T follicular helper cell (primary cell): Measurements from ENCODE around the gene PSMC1.
"Not testable (repeated sequence)": the region's sequence is repeated elsewhere in the genome, so short reads cannot be mapped to it uniquely, and the experiment has no call there.

ENCODE experiments used
- DNase-seq: peaks from one replicate; pipeline ENCODE4 v3.0.0-alpha.2; 2020; ENCODE audit warnings: low read depth
- total RNA-seq, 2 experiments: gene quantifications; one replicate each; lab custom pipeline; 2026; lab: John Stamatoyannopoulos, UW

Gene PSMC1
- 49.1 to 147 reads per million in 2 experiments for total RNA-seq

DNA sequence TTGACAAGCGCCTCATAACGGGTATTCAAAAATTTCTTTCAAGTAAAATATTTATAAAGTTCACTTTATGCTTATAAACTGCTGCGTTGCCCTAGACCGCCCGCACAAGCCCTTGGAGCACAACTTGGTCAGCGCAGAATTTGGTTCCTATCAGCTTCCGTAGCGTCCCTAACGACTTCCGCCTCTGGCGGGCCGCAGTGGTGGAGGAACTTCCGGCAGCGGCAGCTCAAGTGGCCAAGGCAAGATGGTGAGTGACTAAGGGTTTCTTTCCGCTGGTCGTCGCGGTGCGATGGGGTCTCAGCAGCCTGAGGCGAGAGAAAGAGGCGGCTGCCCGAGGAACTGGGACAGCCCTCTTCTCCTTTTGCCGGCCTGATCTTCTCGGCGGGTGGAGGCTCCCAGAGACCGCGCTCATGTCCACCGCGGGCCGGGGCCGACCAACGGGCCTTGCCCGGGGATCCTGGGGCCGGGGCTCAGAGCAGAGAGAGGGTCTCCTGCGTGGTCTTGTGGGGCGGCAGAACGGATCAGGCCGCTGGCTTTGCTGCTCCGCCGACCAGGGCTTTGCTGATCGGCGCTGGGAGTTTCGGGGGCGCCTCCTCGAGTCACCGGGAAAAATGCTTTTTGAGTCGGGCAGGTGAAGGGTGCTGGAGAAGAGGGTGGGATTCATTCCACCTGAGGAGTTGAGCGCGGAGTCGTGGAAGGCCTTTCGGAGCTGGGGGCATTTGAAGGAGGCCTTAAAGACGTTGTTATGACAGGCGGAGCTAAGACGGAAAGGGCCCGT, at the start of gene PSMC1:
TSS of gene PSMC1 (plus strand) at position 200 of the 778 bp plus-strand sequence. CDS start at position 245, 45 bp downstream.
- peak; percentile 84 for DNase-seq

DNA sequence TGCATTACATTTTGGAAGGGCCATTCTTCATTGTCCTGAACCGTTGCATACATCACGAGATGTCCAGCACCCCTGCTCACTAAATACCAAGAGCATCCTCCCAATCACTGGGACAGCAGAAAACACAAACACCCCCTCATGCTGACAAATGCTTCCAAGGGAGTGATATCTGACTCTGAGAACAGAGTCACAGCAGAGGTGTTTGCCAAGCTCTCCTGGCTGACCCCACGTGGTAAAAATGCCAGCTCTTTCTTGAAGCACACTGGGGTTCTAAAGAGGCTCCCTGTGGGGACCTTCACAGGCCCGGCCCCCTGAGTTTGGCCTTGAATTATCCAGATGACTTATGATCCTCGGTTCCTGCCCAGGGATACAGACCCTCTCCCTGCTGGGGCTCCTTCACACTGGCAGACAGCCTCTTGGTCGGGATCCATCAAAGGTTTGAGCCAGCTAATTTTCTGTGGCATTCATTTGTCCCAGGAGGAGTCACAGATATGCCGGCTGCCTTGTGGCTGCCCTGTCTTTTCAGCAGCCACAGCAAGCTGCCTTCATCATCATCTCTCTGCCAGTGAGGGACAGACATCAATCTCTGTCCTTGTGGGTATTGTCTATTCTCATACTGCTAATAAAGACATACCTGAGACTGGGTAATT, 43.1 kb upstream of the PSMC1 start:
- DNase-seq = no peak

DNA sequence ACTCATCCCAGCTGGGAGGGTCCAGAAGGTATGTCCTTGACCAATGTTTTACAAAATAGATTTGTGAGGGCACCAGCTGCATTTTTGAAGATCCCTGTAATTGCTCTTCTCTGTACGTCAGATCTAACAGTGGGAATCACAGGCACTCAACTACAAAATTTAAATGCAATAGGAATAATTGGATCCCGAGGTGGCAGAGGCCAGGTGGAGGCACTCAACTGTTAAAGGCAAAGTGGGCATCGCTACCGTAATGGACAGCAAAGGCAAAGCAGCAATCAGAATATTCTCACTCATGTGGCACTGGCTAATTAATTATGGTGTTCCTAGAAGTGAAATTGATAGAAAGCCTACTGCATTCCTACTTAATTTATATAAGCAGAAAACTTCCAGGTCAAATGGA, 27.9 kb upstream of the PSMC1 start:
- DNase-seq = no peak

DNA sequence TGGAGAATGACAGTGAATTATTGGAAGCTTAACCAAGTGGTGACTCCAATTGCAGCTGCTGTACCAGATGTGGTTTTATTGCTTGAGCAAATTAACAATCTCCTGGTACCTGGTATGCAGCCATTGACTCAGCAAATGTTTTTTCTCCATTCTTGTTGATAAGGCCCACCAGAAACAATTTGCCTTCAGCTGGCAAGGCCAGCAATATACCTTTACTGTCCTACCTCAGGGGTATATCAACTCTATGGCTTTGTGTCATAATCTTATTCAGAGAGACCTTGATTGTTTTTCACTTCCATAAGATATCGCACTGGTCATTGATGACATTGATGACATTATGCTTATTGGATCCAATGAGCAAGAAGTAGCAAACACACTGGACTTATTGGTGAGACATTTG, 26.4 kb upstream of the PSMC1 start:
- not testable (repeated sequence) for DNase-seq

DNA sequence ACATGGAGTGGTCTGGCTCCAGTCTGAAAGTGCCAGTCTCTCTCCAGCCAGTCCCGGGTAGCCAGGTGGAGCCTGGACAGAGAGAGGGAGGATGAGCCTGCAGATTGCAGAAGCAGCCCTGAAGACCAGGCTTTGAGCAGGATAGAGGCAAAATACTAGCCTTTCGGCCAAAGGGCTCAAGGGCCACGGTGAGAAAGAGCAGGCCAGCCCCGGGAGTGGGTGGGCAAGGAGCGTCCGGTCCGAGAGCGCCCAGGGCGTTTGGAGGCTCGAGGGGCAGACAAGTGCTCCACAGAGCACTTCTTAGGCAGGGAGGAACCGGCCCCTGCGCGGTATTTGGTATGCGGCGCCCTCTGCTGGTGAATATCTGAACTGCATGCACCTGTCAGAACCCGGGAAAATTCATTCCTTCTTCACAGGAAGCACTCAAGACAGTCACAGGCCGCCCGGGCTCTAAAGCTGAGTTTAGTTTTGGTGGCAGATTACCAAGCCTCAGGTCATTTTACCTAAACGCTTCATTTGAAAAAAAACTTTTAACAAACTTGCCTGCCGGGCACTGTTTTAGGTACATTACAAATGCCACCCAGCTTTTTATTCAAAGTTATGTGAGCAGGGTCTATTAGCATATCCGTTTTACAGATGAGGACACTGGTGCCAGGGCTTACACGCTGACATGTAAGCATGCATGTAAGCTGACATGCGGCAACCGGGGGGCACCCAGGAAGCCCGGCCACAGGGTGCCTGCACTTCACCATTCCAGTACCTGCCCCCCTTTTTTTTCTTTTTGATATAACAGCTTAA, 21.0 kb upstream of the PSMC1 start:
- peak; percentile 24 for DNase-seq

DNA sequence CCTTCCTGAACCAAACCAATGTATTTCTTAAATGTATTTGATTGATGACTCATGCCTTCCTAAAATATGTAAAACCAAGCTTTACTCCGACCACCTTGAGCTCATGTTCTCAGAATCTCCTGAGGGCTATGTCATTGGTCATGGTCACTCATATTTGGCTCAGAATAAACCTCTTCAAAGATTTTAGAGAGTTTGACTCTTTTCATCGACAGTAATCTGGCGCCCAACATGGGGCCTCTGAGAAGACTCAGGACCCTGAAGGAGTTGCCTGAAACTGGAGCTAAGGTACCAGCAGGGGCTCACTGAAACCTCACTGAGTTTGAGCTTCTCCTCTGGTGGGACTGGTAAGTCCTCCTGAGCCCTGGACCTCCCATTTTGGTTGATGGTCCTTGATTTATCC, 17.2 kb upstream of the PSMC1 start:
- no peak for DNase-seq

DNA sequence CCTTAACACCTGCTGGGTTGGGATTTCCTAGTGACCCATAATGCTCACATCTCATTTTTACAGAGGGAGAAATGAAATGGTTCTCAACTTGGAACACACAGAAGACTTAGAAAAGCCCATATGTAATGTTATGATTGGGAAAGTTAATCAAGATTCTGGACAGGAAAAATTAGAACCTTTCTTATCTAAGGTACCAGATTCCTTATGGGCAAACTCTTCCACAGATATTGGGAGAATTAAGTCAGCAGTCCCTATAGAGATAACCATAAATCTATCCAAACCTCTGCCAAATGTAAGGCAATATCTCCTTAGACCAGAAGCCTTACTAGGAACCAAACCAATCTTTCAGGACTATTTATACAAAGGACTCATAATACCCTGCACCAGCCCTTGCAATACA, 13.9 kb upstream of the PSMC1 start:
- DNase-seq = no peak

DNA sequence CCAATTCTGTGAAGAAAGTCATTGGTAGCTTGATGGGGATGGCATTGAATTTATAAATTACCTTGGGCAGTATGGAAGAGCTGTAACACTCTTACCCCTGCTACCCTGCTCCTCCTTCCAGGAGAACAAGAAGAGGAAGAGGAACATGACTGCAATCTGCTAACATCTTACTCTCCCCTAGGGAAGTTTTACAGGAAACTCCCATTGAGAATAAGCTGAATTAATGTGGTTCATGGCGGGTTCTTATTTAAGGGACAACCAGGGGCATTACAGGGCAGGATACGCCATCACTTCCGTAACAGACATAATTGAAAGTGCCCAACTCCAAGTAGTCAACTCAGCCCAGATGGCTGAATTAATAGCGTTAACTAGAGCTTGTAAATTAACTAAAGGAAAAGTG, 9.4 kb upstream of the PSMC1 start:
- no peak for DNase-seq

DNA sequence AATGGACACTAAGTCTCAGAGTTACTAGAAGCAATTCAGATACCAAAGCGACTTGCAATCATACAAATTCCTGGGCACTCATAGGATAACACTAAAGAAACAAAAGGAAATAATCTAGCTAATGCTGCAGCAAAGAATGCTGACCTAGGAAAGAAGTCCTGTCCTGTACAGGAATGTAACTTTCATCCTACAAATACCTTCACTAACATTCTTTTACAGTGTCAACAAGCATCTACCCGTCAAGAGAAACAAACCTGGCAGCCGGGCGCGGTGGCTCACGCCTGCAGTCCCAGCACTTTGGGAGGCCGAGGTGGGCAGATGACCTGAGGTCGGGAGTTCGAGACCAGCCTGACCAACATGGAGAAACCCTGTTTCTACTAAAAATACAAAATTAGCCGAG, 8.9 kb upstream of the PSMC1 start:
- DNase-seq = not testable (repeated sequence)

DNA sequence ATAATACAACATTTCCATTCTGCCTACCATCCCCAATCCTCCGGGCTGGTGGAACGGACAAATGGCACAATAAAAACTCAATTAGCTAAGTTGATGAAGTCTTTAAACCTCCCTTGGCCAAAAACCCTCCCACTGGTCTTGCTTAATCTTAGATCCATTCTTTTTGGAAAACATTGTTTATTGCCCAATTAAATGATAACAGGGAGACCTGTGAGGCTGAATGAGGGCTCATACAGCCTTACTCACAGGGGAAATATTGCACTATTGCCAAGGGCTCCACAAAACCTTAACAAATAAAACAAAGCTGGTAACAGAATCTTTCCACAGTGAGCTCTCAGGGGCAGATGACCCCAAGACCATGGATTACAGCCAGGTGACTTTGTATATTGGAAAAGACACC, 7.8 kb upstream of the PSMC1 start:
- DNase-seq = no peak

DNA sequence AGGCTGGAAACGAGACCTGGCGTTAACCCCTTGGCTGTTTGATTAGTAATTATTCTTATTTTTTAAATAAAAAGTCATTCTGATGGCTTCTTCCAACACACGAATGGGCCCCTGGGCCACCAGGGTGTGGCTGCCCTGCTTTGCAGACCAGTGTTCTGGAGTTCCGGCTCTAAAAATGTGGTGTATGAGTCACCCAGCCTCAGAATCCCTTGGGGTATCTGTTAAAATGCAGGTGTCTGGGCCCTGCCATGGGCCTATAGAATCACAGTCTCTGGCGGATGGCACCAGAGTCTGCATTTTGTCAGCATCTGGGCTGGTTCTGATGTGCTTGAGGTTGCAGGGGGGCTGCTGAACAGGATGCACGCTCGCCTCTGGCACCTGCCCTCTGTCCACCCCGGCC, 2.5 kb upstream of the PSMC1 start:
- DNase-seq = no peak

DNA sequence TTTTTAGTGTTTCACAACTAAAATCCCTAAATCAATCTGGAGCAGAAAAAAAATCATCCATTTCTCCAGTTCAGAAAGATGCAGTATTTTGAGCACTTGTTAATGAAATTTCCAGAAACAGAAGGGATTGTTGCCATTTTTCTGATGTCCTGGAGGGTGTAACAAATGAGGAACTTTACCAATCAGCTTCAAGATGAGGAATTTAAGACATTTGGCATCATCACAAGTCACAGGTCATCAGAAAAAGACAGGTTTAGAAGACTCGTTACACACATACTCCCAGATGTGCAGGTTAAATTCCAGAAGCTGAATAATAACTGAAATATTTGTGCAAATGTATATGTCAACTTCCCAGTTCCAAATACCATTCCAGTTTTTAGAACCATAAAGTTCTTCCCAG, 482 bp upstream of the PSMC1 start:
- DNase-seq = no peak

DNA sequence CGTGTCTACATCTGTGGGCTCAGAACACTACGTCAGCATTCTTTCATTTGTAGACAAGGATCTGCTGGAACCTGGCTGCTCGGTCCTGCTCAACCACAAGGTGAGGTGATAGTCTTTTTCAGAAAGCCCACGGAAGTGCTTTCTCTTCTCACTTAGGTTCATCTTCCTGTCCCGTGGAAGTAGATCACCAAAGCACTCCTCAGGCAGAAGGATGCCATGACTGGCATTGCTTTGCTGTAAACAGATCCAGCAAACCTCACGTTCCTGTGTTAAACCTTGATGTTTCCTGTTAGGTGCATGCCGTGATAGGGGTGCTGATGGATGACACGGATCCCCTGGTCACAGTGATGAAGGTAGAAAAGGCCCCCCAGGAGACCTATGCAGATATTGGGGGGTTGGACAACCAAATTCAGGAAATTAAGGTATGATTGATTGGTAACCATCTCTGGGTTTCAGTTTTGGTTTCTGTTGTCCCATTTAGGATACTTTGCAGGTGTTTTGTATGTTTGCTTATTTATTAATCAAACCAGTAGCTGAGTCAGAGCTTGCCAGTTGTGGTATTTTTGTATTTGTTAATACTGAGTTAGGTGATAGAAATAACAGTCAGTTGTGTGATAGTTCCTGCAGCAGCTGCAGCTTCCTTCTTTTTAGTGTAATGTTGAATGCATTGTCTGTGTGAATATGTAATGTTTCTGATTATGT, 7.5 kb downstream of the PSMC1 start:
- no peak for DNase-seq

DNA sequence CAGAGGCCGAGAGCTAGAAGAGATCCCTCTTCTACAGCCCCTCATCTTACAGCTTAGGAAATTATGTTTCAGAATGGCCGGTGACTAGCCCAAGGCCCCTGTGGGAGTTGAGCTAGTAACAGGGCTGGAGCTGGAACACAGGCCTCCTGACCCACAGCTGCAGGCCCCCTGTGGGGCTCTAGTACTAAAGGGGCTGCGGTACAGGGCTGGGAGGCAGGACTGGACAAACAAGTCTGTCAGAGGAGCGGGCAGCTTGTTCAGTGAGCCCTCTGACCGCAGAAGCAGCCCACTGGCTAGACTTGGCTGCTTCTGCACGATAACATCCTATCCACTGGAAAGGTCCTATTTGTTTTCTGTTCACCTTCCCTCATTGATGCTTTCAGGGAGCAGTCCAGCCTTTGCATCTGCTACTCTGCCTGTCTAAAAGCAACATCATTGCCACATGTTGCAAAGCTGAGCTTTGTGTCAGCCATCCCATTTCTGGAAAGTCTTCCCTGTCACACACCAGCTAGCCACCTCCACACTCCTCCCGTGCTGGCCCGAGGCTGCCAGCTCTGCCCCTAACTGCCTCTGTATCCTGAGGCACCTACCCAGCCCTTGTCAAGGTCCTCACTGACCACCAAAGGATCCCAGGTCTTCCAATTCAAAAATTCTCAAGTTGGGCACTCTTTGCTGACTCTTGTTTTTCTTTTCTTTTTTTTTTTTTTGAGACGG, 10.2 kb downstream of the PSMC1 start:
- DNase-seq = no peak

DNA sequence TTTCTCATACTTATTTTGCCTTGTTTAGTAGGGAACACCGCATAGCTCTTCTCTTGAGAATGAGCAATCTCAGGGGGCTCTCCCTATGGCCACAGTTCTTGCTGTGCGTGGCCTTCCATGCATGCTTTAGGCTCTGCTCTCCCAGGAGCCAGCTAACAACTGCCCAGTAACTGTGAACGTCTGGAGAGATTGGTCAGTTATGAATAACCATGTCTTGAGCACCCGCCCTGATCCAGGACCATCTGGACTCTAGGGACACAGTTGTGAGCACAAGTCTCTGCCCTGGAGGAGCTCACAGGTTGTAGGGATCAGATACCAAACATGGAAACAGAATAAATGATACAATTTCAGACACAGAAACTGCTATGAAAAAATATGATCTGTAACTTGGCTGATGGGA, 12.1 kb downstream of the PSMC1 start:
- DNase-seq = no peak

DNA sequence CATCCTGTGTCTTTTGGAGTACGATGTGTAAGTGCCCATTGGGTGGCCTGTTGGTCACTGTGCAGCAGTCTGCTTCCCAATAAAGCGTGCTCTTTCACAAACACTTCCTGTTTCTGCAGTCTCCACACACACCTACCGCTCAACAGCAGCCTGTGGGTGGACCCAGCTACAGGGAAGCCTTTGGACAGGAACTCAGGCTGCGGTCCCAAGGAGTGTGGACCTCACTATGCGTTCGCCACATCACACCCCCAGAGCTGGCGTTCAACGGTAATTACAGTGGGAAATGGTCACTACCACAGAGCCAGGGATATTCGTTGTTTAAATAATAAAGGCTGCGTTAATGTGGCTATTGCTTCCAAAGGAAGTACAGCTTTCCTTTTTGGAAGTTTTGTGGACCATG, 16.2 kb downstream of the PSMC1 start:
- DNase-seq = no peak

DNA sequence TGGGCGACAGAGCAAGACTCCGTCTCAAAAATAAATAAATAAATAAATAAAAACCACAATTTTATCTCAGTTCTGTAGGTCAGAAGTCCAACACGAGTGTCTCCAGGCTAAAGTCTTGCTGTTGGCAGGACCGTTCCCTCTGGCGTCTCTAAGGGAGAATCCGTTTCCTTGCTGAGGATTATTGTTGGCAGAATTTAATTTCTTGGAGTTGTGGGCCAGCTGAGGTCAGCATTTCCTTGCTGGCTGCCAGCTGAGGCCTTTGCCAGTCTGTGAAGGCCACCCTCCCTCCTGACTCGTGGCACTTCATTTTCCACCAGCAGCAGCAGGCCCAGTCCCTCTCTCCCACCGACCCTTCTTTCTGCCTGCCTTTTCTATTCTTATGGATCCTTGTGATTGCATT, 17.2 kb downstream of the PSMC1 start:
- no peak for DNase-seq

DNA sequence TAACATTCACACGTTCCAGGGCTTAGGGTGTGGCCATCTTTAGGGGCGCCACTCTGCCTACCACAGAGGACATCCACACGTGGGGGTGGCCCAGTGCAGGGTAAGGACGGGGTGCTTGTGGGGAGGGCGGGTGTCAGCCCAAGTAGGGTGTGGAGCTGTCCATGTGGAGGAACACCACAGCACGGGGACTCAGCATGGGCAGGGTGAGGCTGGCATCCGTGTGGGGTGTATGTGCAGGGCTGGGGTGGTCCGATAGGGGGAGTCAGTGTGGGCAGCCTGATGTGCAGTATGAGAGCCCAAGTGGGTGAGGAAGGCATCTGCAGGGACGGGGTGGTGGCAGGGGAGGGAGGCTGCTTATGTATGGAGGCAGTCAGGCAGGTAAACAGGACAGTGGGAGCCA, 17.7 kb downstream of the PSMC1 start:
- no peak for DNase-seq

DNA sequence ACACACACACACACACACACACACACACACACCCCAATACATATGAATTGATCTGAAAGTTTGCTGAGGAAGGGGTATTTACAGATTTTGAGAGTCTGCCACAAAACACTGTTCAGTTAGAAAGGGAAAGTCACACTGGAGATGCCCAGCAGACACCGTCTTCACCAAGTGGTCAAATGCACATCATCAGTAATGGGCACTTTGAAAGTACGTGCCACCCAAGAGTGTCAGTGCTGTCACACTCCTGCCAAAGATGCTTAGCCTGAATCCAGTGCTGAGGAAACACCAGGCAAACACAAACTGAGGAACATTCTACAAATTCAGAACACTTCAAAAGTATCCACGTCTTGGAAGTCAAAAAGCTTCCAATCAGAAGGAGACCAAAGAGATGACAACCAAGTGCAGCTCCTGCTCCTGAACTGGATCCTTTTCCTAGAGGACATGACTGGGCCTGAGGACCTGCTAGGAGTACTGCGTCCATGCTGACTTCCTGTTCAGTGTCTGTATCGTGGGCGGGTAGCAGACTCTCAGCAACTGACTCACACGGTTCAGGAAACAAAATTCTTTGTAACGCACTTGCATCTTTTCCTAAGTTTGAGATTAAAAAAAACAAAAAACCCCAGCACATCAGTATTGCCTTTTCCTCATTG, 18.6 kb downstream of the PSMC1 start:
- DNase-seq = no peak

DNA sequence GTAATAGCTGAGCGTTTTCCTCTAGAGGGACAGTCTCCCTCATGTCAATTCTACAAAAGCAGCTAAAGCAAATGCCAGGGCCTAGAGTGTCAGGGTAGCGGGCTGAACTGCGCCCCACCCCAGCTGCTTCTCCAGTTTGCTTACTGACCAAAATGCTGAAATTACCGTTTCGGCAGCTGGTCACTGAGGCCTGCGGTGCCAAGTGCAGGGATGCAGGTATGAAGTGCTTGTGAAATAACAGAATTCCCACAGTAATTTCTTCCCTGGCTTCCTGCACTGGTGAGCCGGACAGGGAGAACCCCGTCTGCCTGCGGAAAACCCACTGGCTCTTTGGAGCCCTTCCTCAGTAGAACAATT, 19.1 kb downstream of the PSMC1 start:
- no peak for DNase-seq

DNA sequence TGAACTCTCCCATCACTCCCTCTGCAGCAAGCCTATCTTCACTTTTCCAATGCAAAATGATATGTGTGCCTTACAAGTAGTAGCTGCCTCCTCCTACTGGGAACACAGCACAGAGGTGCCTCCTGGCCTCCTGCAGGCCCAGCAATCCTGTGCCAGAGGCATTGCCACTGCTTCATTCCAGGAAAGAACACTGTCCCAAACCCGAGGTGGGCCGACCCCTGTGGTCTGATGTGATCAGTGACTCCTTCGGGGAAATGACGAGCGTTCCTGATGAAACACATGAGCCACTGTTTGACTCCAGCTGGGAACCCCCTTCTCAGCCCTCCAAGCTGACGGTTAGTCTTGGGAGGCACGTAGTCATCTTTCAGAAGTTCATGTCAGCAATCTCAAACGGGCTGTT, 19.5 kb downstream of the PSMC1 start:
- no peak for DNase-seq
